T-helper 22 cell (primary cell): ENCODE results near the gene KCTD19.
"Not testable (repeated sequence)": the region's sequence is repeated elsewhere in the genome, so short reads cannot be mapped to it uniquely, and the experiment has no call there.

ENCODE experiments used
- DNase-seq: peaks from one replicate; pipeline ENCODE4 v3.0.0-alpha.2; 2020; ENCODE audit warnings: low read depth

Gene KCTD19

GRCh38 chr16:67326472-67327309 is at the start of gene KCTD19, which contains the start of gene LRRC36:
KCTD19 (minus strand) TSS chr16:67326741; CDS start chr16:67326707, 34 bp downstream.
LRRC36 (plus strand) TSS chr16:67326815; CDS start chr16:67326863, 48 bp downstream.
- DNase-seq, result no peak

DNA sequence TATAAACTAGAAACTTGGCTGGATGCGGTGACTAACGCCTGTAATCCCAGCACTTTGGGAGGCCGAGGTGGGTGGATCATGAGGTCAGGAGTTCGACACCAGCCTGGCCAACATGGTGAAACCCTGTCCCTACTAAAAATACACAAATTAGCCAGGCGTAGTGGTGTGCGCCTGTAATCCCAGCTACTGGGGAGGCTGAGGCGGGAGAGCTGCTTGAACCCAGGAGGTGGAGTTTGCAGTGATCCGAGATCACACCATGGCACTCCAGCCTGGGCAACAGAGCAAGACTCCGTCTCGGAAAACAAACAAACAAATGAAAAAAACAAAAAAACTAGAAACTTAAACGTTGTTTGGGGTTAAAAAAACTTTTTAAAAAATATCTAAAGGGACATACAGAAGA is 49.5 kb upstream of the KCTD19 start:
- DNase-seq, result not testable (repeated sequence)

DNA sequence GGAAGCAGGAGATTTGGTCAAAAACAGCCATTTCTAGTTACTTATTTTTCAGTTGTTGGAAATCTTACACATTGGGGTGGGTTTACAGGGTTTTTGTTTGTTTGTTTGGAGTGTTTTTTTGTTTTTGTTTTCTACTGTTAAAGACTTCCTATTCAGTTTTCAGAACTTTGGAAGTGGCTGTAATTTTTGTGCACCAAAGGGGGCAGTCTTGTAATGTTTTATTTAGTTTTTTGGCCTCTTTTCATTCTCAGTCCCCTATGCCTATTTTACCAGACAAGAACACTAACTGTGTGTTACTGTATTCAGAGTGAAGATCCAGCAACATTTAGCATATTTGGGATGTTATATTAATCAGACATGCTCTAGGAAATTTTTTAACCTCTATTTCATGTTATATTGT is 46.1 kb upstream of the KCTD19 start:
- DNase-seq, result no peak

GRCh38 chr16:67370661-67371060 is 44.1 kb upstream of the KCTD19 start:
- no peak for DNase-seq

DNA sequence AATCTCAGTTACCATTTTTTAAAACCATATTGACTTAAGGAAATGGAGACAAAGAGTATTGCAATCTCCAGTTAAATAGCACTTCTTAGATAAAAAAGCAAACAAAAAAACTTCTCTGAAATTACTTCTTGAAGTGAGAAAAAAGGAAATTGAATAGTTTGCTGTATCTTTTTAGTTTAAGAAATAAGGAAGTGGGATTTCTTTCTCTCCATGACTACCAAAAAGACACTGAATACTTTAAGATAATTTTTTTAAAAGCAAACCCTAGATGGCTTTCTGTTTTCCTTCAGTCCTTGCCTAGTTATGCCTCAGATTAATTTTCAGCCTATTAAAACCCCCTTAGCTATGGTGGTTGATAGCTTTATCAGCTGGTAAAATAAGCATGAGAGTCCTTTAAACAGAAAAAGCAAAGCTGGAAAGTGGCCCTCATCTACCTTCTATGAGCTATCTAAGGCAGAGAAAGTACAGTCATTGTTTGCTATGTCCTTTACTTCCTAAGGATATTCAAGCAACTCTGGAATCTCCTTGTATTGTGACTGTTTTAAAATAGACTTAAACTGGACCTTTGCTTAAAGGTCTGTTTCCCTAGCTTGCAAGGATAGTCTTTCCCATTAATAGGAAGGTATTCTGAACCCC is 38.2 kb upstream of the KCTD19 start:
- no peak for DNase-seq

- DNase-seq, result no peak
These were observed 34.5 kb upstream of the KCTD19 start for GRCh38 chr16:67361038-67361437.

DNA sequence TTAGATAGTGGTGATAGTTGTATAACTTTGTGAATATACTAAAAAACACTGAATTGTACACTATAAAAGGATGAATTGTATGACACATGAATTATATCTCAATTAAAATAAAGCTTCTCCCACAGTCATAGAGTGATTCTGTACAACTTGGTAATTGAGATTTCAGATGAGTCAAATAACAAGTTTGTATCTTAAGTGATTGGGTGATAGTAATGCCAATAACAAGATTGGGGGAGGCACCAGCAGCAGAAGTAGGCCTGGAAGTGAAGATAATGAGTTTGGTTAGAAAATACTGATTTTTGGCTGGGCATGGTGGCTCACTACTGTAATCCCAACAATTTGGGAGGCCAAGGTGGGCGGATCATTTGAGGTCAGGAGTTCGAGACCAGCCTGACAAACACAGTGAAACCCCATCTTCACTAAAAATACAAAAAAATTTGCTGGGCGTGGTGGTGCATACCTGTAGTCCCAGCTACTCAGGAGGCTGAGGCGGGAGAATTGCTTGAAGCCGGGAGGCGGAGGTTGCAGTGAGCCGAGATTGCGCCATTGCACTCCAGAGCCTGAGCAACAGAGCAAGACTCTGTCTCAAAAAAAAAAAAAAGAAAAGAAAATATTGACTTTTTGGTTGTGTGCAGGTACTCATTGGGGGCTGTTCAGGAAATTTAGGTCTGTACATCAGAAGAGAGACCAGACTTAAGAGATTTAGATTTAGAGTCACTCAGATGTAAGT is 33.2 kb upstream of the KCTD19 start:
- DNase-seq, result not testable (repeated sequence)

GRCh38 chr16:67357561-67357960 is 31.0 kb upstream of the KCTD19 start:
- no peak for DNase-seq

DNA sequence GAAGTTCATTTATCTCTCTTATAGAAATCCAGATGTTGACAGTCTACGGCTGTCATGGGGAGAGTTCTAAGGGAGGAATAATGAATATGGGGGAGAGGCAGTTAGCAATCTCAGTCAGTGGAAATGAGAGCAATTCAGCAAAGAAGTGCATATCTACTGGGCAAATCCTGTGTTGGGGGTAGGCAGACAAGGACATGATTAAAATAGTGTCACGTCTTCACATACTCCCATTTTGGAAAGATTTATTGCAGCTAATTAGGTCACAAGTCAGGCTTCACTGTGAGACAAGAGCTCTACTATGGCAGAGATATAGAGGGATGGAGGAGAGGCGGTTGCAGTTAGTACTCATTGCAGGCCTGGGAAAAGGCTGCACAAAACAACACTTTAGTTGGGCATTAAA is 29.9 kb upstream of the KCTD19 start:
- DNase-seq, result no peak

GRCh38 chr16:67352463-67352862 is 25.9 kb upstream of the KCTD19 start:
- not testable (repeated sequence) for DNase-seq

GRCh38 chr16:67350324-67350723 is 23.8 kb upstream of the KCTD19 start:
- DNase-seq, result no peak

DNA sequence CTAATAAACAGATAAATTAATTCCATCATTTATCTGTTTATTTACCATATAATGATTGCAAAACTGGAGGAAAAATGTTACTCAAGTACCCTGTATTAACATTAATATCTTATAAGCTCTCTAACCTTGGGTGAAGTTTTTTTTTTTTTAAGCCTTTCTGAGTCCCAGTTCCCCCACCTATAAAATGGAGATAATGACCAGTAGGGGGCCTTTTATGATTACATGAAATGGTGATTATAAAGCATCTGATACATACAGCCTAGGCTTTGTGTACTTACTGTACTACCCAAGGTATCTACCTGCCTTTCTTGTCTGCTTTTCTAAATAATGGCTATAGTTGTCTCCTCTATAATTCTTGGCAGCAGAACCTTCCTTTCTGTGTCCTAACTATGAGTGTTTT is 22.6 kb upstream of the KCTD19 start:
- DNase-seq, result no peak

DNA sequence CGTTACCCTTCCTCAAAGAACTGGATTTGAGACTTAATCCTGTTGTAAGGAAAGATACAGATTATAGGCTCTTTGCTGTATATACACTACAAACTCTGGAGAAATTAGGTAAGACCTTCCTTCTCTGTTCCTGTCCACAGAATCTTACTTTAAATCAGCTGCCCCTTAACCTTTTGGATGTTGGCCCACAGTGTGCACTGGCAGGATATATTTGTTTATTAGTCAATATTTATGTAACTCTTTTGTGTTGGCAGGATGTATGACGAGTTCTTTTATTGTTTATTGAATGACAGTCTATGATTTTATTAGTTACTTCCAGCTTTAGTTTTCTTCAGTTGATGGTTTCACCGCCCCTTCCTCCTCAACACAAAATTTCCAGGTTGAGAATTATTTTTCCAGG is 19.8 kb upstream of the KCTD19 start:
- DNase-seq, result no peak

DNA sequence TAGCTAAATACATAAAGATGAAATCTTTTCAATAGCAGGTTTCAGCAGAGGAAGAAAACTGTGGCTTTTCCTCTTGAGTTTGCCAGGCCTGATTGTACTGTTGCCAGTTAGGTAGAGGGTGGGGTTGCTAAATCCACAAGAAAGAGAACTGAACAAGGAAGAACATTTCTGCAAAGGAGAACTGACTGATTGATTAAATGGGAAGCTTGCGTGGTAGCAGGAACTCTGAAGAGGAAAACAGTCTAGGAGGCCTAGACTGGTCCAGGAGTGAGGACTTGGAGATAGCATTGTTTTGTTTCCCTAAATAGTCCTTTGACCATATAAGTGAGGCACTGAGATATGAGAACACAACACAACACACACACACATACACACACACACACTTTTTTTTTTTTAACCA is 18.9 kb upstream of the KCTD19 start:
- no peak for DNase-seq

- no peak for DNase-seq
These were observed 16.1 kb upstream of the KCTD19 start for GRCh38 chr16:67342616-67343015.

- DNase-seq, result no peak
These were observed 14.7 kb upstream of the KCTD19 start for GRCh38 chr16:67341250-67341649.

DNA sequence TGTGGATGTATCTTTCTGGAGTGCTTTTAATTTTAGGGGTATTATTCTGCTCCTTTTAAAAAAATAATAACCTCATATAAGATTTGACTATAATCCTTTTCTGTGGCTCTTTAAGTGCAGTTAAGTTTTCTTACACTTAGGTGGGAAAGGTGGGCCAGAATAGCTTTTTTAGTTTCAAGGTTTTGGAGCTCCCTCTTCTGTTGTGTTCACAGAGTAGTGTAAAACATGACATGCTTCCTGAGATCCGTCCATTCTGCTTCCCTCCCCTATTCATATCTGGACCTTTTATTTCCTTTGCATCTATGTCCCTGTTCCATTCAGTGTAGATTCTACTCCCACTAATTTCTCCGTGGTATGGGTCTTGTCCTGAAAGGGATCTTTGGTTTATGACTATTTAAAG is 12.9 kb upstream of the KCTD19 start:
- no peak for DNase-seq

GRCh38 chr16:67336648-67337047 is 10.1 kb upstream of the KCTD19 start:
- no peak for DNase-seq

- DNase-seq, result no peak
These were observed 9.6 kb upstream of the KCTD19 start for GRCh38 chr16:67336116-67336515.

DNA sequence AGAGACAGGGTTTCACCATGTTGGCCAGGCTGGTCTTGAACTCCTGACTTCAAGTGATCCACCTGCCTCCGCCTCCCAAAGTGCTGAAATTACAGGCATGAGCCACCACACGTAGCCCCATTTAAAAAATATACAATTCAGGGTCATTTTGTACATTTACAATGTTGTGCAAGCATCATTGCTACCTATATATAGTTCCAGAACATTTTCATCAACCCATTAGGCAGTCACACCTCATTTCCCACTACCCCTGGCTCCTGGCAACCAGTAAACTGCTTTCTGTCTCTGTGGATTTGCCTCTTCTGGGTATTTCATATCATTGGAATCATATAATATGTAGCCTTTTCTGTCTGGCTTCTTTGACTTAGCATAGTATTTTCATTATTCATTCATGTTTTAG is 6.8 kb upstream of the KCTD19 start:
- DNase-seq, result no peak

- no peak for DNase-seq
These were observed 3.4 kb upstream of the KCTD19 start for GRCh38 chr16:67329901-67330300.

DNA sequence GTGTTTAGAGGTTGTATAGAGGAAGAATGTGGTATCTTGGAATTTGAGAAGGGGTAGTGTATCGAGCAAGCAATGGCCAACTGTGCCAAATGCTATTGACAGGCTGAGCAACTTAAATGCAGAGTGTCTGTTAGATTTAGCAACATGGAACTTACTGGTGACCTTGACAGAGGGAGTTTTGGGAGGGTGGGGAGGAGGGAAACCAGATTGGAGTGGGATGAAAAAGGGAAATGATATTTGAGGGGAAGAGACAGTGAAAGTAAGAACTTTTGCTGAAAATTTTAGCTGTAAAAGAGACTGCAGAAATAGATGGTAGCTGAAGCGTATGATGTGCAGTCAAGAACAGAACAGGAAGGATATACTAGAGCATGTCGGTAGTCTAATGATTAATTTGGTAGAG is 1.2 kb upstream of the KCTD19 start:
- no peak for DNase-seq

DNA sequence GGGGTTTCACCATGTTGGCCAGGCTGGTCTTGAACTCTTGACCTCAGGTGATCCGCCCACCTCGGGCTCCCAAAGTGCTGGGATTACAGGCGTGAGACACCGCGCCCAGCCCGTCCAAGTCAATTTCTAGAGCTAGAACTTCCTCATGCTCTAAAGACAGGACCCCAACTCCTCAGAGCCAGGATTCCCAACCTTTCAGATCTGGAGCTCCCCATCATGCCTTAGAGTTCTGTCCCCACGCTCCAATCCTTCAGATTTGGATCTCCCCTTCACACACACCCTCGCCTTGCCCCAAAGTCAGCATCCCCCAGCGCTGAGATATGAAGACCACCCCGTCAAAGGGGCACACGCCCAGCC is 448 bp downstream of the KCTD19 start:
- no peak for DNase-seq
